Psoas muscle (tissue), 8 donors: Measurements from ENCODE around the gene BCAR1. TPM values are rescaled to one million over a fixed set of nuclear protein-coding genes. Genes with fewer than 3 reads are reported as not detected.

Experiments
- ATAC-seq, 4 donors: fragments of 200-7000 bp; cut with Tn5 transposase; one replicate each; pipeline ENCODE4 v1.9.1; 2020; ENCODE audit warnings: moderate library complexity in 3 of 4, mild to moderate bottlenecking in 2 of 4
- DNase-seq, 2 donors: peaks; one replicate each; pipeline ENCODE4 v3.0.0-alpha.2; 2020
- H3K27ac ChIP-seq: fragments of 200-600 bp; one replicate; pipeline ENCODE4 v1.8.0; 2022
- H3K27me3 ChIP-seq, 3 donors: fragments of 200-600 bp in 1 of 3; one replicate each; pipeline versions ENCODE4 v1.6.1 to v1.8.0; 2013 to 2022; ENCODE audit warnings: low read length in 2 of 3, mild to moderate bottlenecking in 2 of 3, moderate library complexity in 1 of 3; ENCODE audit not compliant: insufficient read depth in 3 of 3
- H3K36me3 ChIP-seq, 2 donors: fragments of 200-600 bp in 1 of 2; one replicate each; pipeline versions ENCODE4 v1.6.1 to v1.8.0; 2013 to 2022; ENCODE audit warnings: low read depth in 1 of 2, mild to moderate bottlenecking in 1 of 2, moderate library complexity in 1 of 2; ENCODE audit not compliant: insufficient read depth in 1 of 2
- H3K4me1 ChIP-seq: fragments of 200-600 bp; one replicate; pipeline ENCODE4 v1.8.0; 2022
- H3K4me3 ChIP-seq: fragments of 200-600 bp; one replicate; pipeline ENCODE4 v1.8.0; 2022; ENCODE audit warnings: mild to moderate bottlenecking
- H3K9me3 ChIP-seq: fragments of 200-600 bp; one replicate; pipeline ENCODE4 v1.8.0; 2022
- CTCF ChIP-seq: fragments of 200-600 bp; IDR thresholded peaks from one replicate; pipeline ENCODE4 v1.8.0; 2022; ENCODE audit warnings: antibody characterized with exemption
- WGBS, 3 donors: extraction: QIAGEN DNeasy Blood & Tissue Kit; methylation state at CpG; one replicate each; pipeline versions ENCODE4 v1.1.6 to v1.1.7; 2013; 5-methylcytosine and 5-hydroxymethylcytosine counted together
- intact Hi-C, 2 donors: fragments of 100-400 bp; cut with DNase I; formaldehyde crosslinking; loops; one replicate each; pipeline versions ENCODE4 v1.11.0 to v1.14.2; 2022
- polyA plus RNA-seq, 3 donors: library from polyadenylated mRNA; stranded (reverse); fragments of 200-250 nt; gene quantifications; one replicate each; pipeline ENCODE4 v1.2.3, GENCODE V29; 2013
- total RNA-seq, 4 donors: library from RNA; stranded (reverse); fragmentation: NEBNext Ultra II Directional in 2 of 4; extraction: Animal tissue kit (Norgen Biotek cat#: 25700) in 2 of 4; gene quantifications; one replicate each; pipeline versions ENCODE4 v1.2.1 to v1.2.4, GENCODE V29; 2021 to 2023
- donor health status: healthy with polysubstance abuse.
- donor health status: DM: no; HTN: no; CAD: no; lungs with moderate emphysema.
- donor health status: Bipolar disorder and iron deficiency.
- donor health status: healthy.
- donor health status: DM: yes; HTN: yes; CAD: no.
- donor health status: DM: no; HTN: no; CAD: no.
- donor health status: DM: no; HTN: no; CAD: no.
- donor health status: DM: yes; HTN: yes; CAD: no.

Gene BCAR1
- total and polyA plus RNA-seq, 7 donors, result 61.8 to 108 (median 78.7) TPM

- no peaks in the 10 kb centered on the region for H3K9me3 ChIP-seq
- ATAC-seq (no peak), DNase-seq (no peak)
- H3K27ac ChIP-seq, result no peak overlapping the region
- 67 to 80% (median 70%) methylated on average over 14 of the region's 14 CpGs for WGBS, 3 donors
- no peaks in the 10 kb centered on the region for H3K4me1 ChIP-seq
- no peak for TF ChIP-seq CTCF
- H3K4me3 ChIP-seq, result no peak overlapping the region
- no peaks in the 10 kb centered on the region for H3K36me3 ChIP-seq
- intact Hi-C loops, result no loop called here
- no peaks in the 10 kb centered on the region for H3K27me3 ChIP-seq
These were observed 62.5 kb downstream of the BCAR1 start for GRCh38 chr16:75188832-75189477.

- DNase-seq (no peak), ATAC-seq (no peak)
- WGBS, 3 donors, result 27 to 34% (median 31%) methylated on average over 3 of the region's 3 CpGs
- Histone ChIP-seq H3K4me3 (no peak overlapping the region), H3K4me1 (no peaks in the 10 kb centered on the region), H3K27me3 (no peaks in the 10 kb centered on the region), H3K27ac (no peak overlapping the region), H3K9me3 (peaks cover 6% of the 10 kb centered on the region), H3K36me3 (no peaks in the 10 kb centered on the region)
- no peak for TF ChIP-seq CTCF
- intact Hi-C loops, result no loop called here
These were observed 69.8 kb downstream of the BCAR1 start for GRCh38 chr16:75181630-75182029.

- Histone ChIP-seq H3K4me1 (no peaks in the 10 kb centered on the region), H3K9me3 (peaks cover 8% of the 10 kb centered on the region), H3K4me3 (no peak overlapping the region), H3K36me3 (no peaks in the 10 kb centered on the region), H3K27ac (no peak overlapping the region), H3K27me3 (no peaks in the 10 kb centered on the region)
- DNase-seq, result no peak
- intact Hi-C loops, result no loop called here
- 91 to 98% (median 93%) methylated on average over 6 of the region's 6 CpGs for WGBS, 3 donors
- TF ChIP-seq CTCF, result no peak
- no peak for ATAC-seq
These were observed 72.2 kb downstream of the BCAR1 start for GRCh38 chr16:75179208-75179607.

Other genes starting within 250 kb of the BCAR1 start
- gene LDHD, start 134.8 kb downstream of the BCAR1 start, total RNA-seq, result 10 to 100 TPM; 26.2 to 66.6 (median 41.3) TPM
- 10 to 100 TPM; 20.5 to 37.5 (median 27.8) TPM for gene LDHD, start 134.8 kb downstream of the BCAR1 start, polyA plus RNA-seq
- gene ZFP1, start 103.1 kb downstream of the BCAR1 start, total RNA-seq, result 1 to 10 TPM; 6.0 to 8.1 (median 6.4) TPM
- gene ZFP1, start 103.1 kb downstream of the BCAR1 start, polyA plus RNA-seq, result 10 to 100 TPM in 1 of 3 donors, 1 to 10 TPM in 2; 3.4 to 10.4 (median 4.5) TPM
- 1 to 10 TPM in 1 of 4 donors, not detected in 3; 2.4 TPM for gene CTRB2, start 44.5 kb downstream of the BCAR1 start, total RNA-seq
- 1 to 10 TPM in 1 of 3 donors, under 1 TPM in 2; 0.14 to 1.6 (median 0.63) TPM for gene CTRB2, start 44.5 kb downstream of the BCAR1 start, polyA plus RNA-seq
- 1 to 10 TPM in 2 of 4 donors, not detected in 2; 1.2 to 3.9 TPM for gene CTRB1, start 32.6 kb downstream of the BCAR1 start, total RNA-seq
- 1 to 10 TPM in 1 of 3 donors, under 1 TPM in 2; 0.03 to 2.5 (median 0.25) TPM for gene CTRB1, start 32.6 kb downstream of the BCAR1 start, polyA plus RNA-seq
- 10 to 100 TPM; 16.6 to 21.9 (median 19.6) TPM for gene CFDP1, start 181.9 kb upstream of the BCAR1 start, total RNA-seq
- 10 to 100 TPM; 37.6 to 78.2 (median 39.2) TPM for gene CFDP1, start 181.9 kb upstream of the BCAR1 start, polyA plus RNA-seq
- 1 to 10 TPM; 5.9 to 7.9 (median 7.0) TPM for gene TMEM170A, start 213.1 kb upstream of the BCAR1 start, total RNA-seq
- 1 to 10 TPM; 3.1 to 9.5 (median 9.2) TPM for gene TMEM170A, start 213.1 kb upstream of the BCAR1 start, polyA plus RNA-seq
- under 1 TPM; 0.04 to 0.20 (median 0.15) TPM for gene CHST6, start 243.8 kb upstream of the BCAR1 start, total RNA-seq
- gene CHST6, start 243.8 kb upstream of the BCAR1 start, polyA plus RNA-seq, result 1 to 10 TPM in 1 of 3 donors, under 1 TPM in 2; 0.01 to 5.8 (median 0.08) TPM